Spinal cord (tissue), 10 donors: ENCODE results near the gene PKD1. TPM values are rescaled to one million over a fixed set of nuclear protein-coding genes. Genes with fewer than 3 reads are reported as not detected.

Experiments
- DNase-seq, 6 donors: peaks; one replicate each; pipeline versions ENCODE4 v3.0.0 to v3.0.0-alpha.2; 2013 to 2015; ENCODE audit warnings: low spot score in 6 of 6, low read depth in 4 of 6
- H3K27ac ChIP-seq: one replicate; pipeline ENCODE4 v1.5.1; 2013; ENCODE audit warnings: low read depth, low read length, control low read depth
- H3K27me3 ChIP-seq: one replicate; pipeline ENCODE4 v1.6.1; 2013; ENCODE audit warnings: low read length; ENCODE audit not compliant: control insufficient read depth, insufficient read depth
- H3K36me3 ChIP-seq: one replicate; pipeline ENCODE4 v1.6.1; 2013; ENCODE audit warnings: low read length; ENCODE audit not compliant: control insufficient read depth, insufficient read depth
- H3K4me1 ChIP-seq: one replicate; pipeline ENCODE4 v1.6.1; 2013; ENCODE audit warnings: low read length; ENCODE audit not compliant: control insufficient read depth, insufficient read depth
- H3K4me3 ChIP-seq: one replicate; pipeline ENCODE4 v1.5.1; 2013; ENCODE audit warnings: low read depth, low read length, control low read depth
- H3K9me3 ChIP-seq: one replicate; pipeline ENCODE4 v1.6.1; 2013; ENCODE audit warnings: low read length; ENCODE audit not compliant: control insufficient read depth, insufficient read depth
- WGBS: methylation state at CpG from one replicate; pipeline ENCODE4 v1.1.5; 2013; ENCODE audit warnings: missing lambda C conversion rate; ENCODE audit not compliant: insufficient coverage; 5-methylcytosine and 5-hydroxymethylcytosine counted together
- polyA plus RNA-seq, 2 donors: library from polyadenylated mRNA; unstranded; fragments of 120-200 nt; gene quantifications; one replicate each; pipeline ENCODE4 v1.2.1, GENCODE V29; 2013; ENCODE audit not compliant: insufficient read length in 2 of 2
- total RNA-seq, 2 donors: library from RNA; depleted of rRNA in 1 of 2; stranded (reverse); fragments of 120-200 nt in 1 of 2; fragments of >200 nt in 1 of 2; gene quantifications; one replicate each; pipeline versions ENCODE4 v1.2.3 to v1.2.4, GENCODE V29; 2013 to 2014
- donor health status: healthy.

The PKD1 gene
- total and polyA plus RNA-seq, 4 donors = 68.1 to 289 (median 144) TPM

GRCh38 chr16:2171601-2172178 lies 36.0 kb upstream of the PKD1 start:
- no peak overlapping the region for H3K4me3 ChIP-seq
- H3K4me1 ChIP-seq = peaks cover 8% of the 10 kb centered on the region
- no peak overlapping the region for H3K27ac ChIP-seq
- H3K27me3 ChIP-seq = no peaks in the 10 kb centered on the region
- DNase-seq = no peak
- 95% methylated on average over 27 of the region's 28 CpGs for WGBS
- peaks cover 100% of the 10 kb centered on the region for H3K36me3 ChIP-seq
- H3K9me3 ChIP-seq = no peaks in the 10 kb centered on the region

GRCh38 chr16:2170587-2171435 lies 35.1 kb upstream of the PKD1 start:
- no peaks in the 10 kb centered on the region for H3K9me3 ChIP-seq
- no peak for DNase-seq
- H3K4me1 ChIP-seq = peaks cover 8% of the 10 kb centered on the region
- 93% methylated on average over 43 of the region's 47 CpGs for WGBS
- H3K27me3 ChIP-seq = no peaks in the 10 kb centered on the region
- H3K36me3 ChIP-seq = peaks cover 100% of the 10 kb centered on the region
- no peak overlapping the region for H3K27ac ChIP-seq
- H3K4me3 ChIP-seq = no peak overlapping the region

- H3K4me3 ChIP-seq = no peak overlapping the region
- 87% methylated on average over 12 of the region's 18 CpGs for WGBS
Observed at GRCh38 chr16:2170080-2170479, 34.4 kb upstream of the PKD1 start.

GRCh38 chr16:2167068-2167638 lies 31.5 kb upstream of the PKD1 start:
- Histone ChIP-seq H3K27me3 (no peaks in the 10 kb centered on the region), H3K27ac (no peak overlapping the region), H3K4me3 (no peak overlapping the region), H3K36me3 (peaks cover 96% of the 10 kb centered on the region), H3K4me1 (peaks cover 11% of the 10 kb centered on the region), H3K9me3 (no peaks in the 10 kb centered on the region)
- no peak for DNase-seq
- WGBS = 95% methylated on average over 16 of the region's 18 CpGs

More at GRCh38 chr16:2170080-2170479, 34.4 kb upstream of the PKD1 start:
- H3K27me3 ChIP-seq = no peaks in the 10 kb centered on the region
- peaks cover 8% of the 10 kb centered on the region for H3K4me1 ChIP-seq
- peaks cover 100% of the 10 kb centered on the region for H3K36me3 ChIP-seq
- DNase-seq = no peak
- H3K27ac ChIP-seq = no peak overlapping the region
- no peaks in the 10 kb centered on the region for H3K9me3 ChIP-seq

GRCh38 chr16:2166263-2167067 lies 30.8 kb upstream of the PKD1 start:
- Histone ChIP-seq H3K4me1 (peaks cover 18% of the 10 kb centered on the region), H3K36me3 (peaks cover 96% of the 10 kb centered on the region), H3K9me3 (no peaks in the 10 kb centered on the region), H3K27ac (no peak overlapping the region), H3K27me3 (no peaks in the 10 kb centered on the region), H3K4me3 (no peak overlapping the region)
- 92% methylated on average over 14 of the region's 17 CpGs for WGBS
- DNase-seq = no peak

- H3K27me3 ChIP-seq = no peaks in the 10 kb centered on the region
- peaks cover 95% of the 10 kb centered on the region for H3K36me3 ChIP-seq
- no peak for DNase-seq
- H3K27ac ChIP-seq = no peak overlapping the region
- H3K4me1 ChIP-seq = peaks cover 24% of the 10 kb centered on the region
- H3K4me3 ChIP-seq = no peak overlapping the region
- no peaks in the 10 kb centered on the region for H3K9me3 ChIP-seq
- WGBS = 98% methylated on average over 11 of the region's 12 CpGs
Observed at GRCh38 chr16:2165861-2166260, 30.2 kb upstream of the PKD1 start.

GRCh38 chr16:2163211-2163881 lies 27.6 kb upstream of the PKD1 start:
- Histone ChIP-seq H3K27me3 (no peaks in the 10 kb centered on the region), H3K9me3 (no peaks in the 10 kb centered on the region), H3K27ac (no peak overlapping the region), H3K4me3 (no peak overlapping the region), H3K4me1 (peaks cover 41% of the 10 kb centered on the region), H3K36me3 (peaks cover 91% of the 10 kb centered on the region)
- no peak for DNase-seq
- WGBS = 93% methylated on average over 23 of the region's 26 CpGs

GRCh38 chr16:2162676-2163118 lies 27.0 kb upstream of the PKD1 start:
- peaks cover 48% of the 10 kb centered on the region for H3K4me1 ChIP-seq
- no peaks in the 10 kb centered on the region for H3K9me3 ChIP-seq
- DNase-seq = no peak
- no peaks in the 10 kb centered on the region for H3K27me3 ChIP-seq
- no peak overlapping the region for H3K4me3 ChIP-seq
- peaks cover 91% of the 10 kb centered on the region for H3K36me3 ChIP-seq
- WGBS = 72% methylated on average over 11 of the region's 13 CpGs
- no peak overlapping the region for H3K27ac ChIP-seq

- Histone ChIP-seq H3K27ac (no peak overlapping the region), H3K4me1 (peaks cover 56% of the 10 kb centered on the region), H3K27me3 (no peaks in the 10 kb centered on the region), H3K4me3 (no peak overlapping the region), H3K9me3 (no peaks in the 10 kb centered on the region), H3K36me3 (peaks cover 90% of the 10 kb centered on the region)
- 97% methylated on average over 10 of the region's 10 CpGs for WGBS
- no peak for DNase-seq
Observed at GRCh38 chr16:2161911-2162310, 26.2 kb upstream of the PKD1 start.
